ENCODE data around the gene ZNF516.

ZNF516 gene

DNA sequence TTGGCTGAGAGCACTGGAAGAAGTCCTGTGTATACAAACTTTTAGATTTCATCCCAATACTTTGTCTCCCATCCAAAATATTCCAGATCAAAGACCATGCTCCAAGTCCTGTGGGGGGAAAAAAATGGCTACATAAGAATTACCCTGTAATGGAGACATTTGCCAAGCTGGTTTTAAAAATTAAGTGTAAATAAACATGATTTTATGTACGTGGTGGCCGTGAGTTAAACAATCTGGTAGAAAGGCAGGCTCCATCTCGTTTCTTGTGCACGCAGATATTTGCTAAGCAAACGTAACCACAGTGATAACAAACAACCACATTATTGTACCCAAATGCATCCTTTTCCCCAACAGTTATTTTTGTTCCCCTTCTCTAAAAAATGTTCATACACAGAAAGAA, 176.4 kb downstream of the ZNF516 start:
- no peak for ATAC-seq
- no peak for TF ChIP-seq ZNF565 (CRISPR knock-in tag; conservative IDR thresholded peaks at IDR 0.05; ENCODE audit: low read depth)
- TF ChIP-seq ESRRG (CRISPR knock-in tag; IDR thresholded peaks at IDR 0.05) = no peak
- TF ChIP-seq BACH2 (CRISPR knock-in tag; IDR thresholded peaks at IDR 0.05; ENCODE audit: borderline replicate concordance) = no peak
- TF ChIP-seq OSR1 (CRISPR knock-in tag; IDR thresholded peaks at IDR 0.05) = no peak
- no peak for TF ChIP-seq CSDC2 (CRISPR knock-in tag; IDR thresholded peaks at IDR 0.05)
- TF ChIP-seq, protein P1, sequence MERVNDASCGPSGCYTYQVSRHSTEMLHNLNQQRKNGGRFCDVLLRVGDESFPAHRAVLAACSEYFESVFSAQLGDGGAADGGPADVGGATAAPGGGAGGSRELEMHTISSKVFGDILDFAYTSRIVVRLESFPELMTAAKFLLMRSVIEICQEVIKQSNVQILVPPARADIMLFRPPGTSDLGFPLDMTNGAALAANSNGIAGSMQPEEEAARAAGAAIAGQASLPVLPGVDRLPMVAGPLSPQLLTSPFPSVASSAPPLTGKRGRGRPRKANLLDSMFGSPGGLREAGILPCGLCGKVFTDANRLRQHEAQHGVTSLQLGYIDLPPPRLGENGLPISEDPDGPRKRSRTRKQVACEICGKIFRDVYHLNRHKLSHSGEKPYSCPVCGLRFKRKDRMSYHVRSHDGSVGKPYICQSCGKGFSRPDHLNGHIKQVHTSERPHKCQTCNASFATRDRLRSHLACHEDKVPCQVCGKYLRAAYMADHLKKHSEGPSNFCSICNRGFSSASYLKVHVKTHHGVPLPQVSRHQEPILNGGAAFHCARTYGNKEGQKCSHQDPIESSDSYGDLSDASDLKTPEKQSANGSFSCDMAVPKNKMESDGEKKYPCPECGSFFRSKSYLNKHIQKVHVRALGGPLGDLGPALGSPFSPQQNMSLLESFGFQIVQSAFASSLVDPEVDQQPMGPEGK (CRISPR knock-in tag; IDR thresholded peaks at IDR 0.05; ENCODE audit: borderline replicate concordance) = no peak
- TF ChIP-seq GLIS3 (CRISPR knock-in tag; IDR thresholded peaks at IDR 0.05) = no peak
- no peak for TF ChIP-seq ISL1 (CRISPR knock-in tag; IDR thresholded peaks at IDR 0.05)

DNA sequence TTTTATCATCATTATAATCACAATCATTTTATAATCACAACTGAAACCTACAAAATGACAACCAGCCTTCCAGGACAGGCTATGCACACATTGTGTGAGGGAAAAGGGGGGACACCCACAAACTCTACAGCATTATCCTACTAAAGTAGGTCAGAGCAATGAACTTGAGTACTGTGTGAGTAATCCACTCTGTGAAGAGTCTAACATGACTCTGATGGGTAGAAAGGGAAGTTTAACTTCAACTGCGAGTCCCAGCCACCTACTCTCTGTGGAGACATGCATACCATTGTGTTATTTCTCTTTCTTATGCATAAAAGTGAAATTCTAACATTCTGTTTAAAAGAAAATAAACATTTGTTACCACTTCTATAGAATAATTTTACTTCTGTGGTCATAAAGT, 177.9 kb downstream of the ZNF516 start:
- ATAC-seq = no peak
- TF ChIP-seq OSR1 (CRISPR knock-in tag; IDR thresholded peaks at IDR 0.05) (no peak), BACH2 (CRISPR knock-in tag; IDR thresholded peaks at IDR 0.05; ENCODE audit: borderline replicate concordance) (no peak), ARNTL (CRISPR knock-in tag; IDR thresholded peaks at IDR 0.05; ENCODE audit: borderline replicate concordance, low read depth) (no peak), ZNF8 (CRISPR knock-in tag; IDR thresholded peaks at IDR 0.05) (no peak), ZFP30 (CRISPR knock-in tag; IDR thresholded peaks at IDR 0.05) (no peak), PPARA (CRISPR knock-in tag; IDR thresholded peaks at IDR 0.05; ENCODE audit: borderline replicate concordance) (no peak), ZC3H10 (CRISPR knock-in tag; IDR thresholded peaks at IDR 0.05) (no peak), ESRRG (CRISPR knock-in tag; IDR thresholded peaks at IDR 0.05) (no peak), CSDC2 (CRISPR knock-in tag; IDR thresholded peaks at IDR 0.05) (no peak), TCF4 (CRISPR knock-in tag; IDR thresholded peaks at IDR 0.05; ENCODE audit: borderline replicate concordance) (no peak), RARB (CRISPR knock-in tag; IDR thresholded peaks at IDR 0.05) (no peak)
- TF ChIP-seq, protein P1 (CRISPR knock-in tag; IDR thresholded peaks at IDR 0.05; ENCODE audit: borderline replicate concordance) = no peak
- TF ChIP-seq, protein P2, sequence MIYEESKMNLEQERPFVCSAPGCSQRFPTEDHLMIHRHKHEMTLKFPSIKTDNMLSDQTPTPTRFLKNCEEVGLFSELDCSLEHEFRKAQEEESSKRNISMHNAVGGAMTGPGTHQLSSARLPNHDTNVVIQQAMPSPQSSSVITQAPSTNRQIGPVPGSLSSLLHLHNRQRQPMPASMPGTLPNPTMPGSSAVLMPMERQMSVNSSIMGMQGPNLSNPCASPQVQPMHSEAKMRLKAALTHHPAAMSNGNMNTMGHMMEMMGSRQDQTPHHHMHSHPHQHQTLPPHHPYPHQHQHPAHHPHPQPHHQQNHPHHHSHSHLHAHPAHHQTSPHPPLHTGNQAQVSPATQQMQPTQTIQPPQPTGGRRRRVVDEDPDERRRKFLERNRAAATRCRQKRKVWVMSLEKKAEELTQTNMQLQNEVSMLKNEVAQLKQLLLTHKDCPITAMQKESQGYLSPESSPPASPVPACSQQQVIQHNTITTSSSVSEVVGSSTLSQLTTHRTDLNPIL (CRISPR knock-in tag; IDR thresholded peaks at IDR 0.05; ENCODE audit: low read depth) = no peak

DNA sequence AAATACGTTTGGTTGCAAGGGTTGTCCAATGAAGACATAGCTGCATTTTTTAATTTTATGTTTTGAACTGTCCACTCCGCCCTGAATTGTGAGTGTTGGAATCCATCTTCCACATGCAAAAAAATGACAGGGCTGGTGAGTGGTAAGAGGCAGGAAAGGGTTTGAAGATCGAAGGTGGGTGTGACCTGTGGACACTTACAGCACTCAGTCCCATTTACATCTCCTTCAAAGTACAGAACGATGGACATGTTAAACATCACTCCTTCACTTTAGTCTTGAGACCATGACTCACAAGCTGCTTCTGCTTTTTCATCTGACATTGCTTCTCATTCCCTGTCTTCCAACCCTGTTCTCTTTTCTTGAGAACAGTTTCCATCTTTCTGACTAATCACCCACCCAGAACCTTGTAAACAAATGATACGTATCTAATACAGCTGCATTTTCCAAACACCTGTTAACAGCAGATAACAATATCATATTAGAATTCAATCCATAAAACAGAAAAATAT, 179.3 kb downstream of the ZNF516 start:
- ATAC-seq = no peak
- no peak for TF ChIP-seq CSDC2 (CRISPR knock-in tag; IDR thresholded peaks at IDR 0.05)
- no peak for TF ChIP-seq SNAI2 (CRISPR knock-in tag; IDR thresholded peaks at IDR 0.05)
- no peak for TF ChIP-seq RARB (CRISPR knock-in tag; IDR thresholded peaks at IDR 0.05)
- no peak for TF ChIP-seq TOX (CRISPR knock-in tag; IDR thresholded peaks at IDR 0.05; ENCODE audit: borderline replicate concordance)
- no peak for TF ChIP-seq ZNF70 (CRISPR knock-in tag; IDR thresholded peaks at IDR 0.05)
- no peak for TF ChIP-seq ZNF565 (CRISPR knock-in tag; conservative IDR thresholded peaks at IDR 0.05; ENCODE audit: low read depth)
- TF ChIP-seq ARNTL (CRISPR knock-in tag; IDR thresholded peaks at IDR 0.05; ENCODE audit: borderline replicate concordance, low read depth) = no peak
- TF ChIP-seq ISL1 (CRISPR knock-in tag; IDR thresholded peaks at IDR 0.05) = no peak
- TF ChIP-seq, protein P3, sequence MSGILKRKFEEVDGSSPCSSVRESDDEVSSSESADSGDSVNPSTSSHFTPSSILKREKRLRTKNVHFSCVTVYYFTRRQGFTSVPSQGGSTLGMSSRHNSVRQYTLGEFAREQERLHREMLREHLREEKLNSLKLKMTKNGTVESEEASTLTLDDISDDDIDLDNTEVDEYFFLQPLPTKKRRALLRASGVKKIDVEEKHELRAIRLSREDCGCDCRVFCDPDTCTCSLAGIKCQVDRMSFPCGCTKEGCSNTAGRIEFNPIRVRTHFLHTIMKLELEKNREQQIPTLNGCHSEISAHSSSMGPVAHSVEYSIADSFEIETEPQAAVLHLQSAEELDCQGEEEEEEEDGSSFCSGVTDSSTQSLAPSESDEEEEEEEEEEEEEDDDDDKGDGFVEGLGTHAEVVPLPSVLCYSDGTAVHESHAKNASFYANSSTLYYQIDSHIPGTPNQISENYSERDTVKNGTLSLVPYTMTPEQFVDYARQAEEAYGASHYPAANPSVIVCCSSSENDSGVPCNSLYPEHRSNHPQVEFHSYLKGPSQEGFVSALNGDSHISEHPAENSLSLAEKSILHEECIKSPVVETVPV (CRISPR knock-in tag; IDR thresholded peaks at IDR 0.05) = no peak
- TF ChIP-seq, protein P1 (CRISPR knock-in tag; IDR thresholded peaks at IDR 0.05; ENCODE audit: borderline replicate concordance) = no peak
- no peak for TF ChIP-seq TCF4 (CRISPR knock-in tag; IDR thresholded peaks at IDR 0.05; ENCODE audit: borderline replicate concordance)
- TF ChIP-seq BACH2 (CRISPR knock-in tag; IDR thresholded peaks at IDR 0.05; ENCODE audit: borderline replicate concordance) = no peak
- TF ChIP-seq ESRRG (CRISPR knock-in tag; IDR thresholded peaks at IDR 0.05) = no peak
- no peak for TF ChIP-seq ZFP3 (CRISPR knock-in tag; IDR thresholded peaks at IDR 0.05)
- no peak for TF ChIP-seq ZFP30 (CRISPR knock-in tag; IDR thresholded peaks at IDR 0.05)
- TF ChIP-seq, protein P4, sequence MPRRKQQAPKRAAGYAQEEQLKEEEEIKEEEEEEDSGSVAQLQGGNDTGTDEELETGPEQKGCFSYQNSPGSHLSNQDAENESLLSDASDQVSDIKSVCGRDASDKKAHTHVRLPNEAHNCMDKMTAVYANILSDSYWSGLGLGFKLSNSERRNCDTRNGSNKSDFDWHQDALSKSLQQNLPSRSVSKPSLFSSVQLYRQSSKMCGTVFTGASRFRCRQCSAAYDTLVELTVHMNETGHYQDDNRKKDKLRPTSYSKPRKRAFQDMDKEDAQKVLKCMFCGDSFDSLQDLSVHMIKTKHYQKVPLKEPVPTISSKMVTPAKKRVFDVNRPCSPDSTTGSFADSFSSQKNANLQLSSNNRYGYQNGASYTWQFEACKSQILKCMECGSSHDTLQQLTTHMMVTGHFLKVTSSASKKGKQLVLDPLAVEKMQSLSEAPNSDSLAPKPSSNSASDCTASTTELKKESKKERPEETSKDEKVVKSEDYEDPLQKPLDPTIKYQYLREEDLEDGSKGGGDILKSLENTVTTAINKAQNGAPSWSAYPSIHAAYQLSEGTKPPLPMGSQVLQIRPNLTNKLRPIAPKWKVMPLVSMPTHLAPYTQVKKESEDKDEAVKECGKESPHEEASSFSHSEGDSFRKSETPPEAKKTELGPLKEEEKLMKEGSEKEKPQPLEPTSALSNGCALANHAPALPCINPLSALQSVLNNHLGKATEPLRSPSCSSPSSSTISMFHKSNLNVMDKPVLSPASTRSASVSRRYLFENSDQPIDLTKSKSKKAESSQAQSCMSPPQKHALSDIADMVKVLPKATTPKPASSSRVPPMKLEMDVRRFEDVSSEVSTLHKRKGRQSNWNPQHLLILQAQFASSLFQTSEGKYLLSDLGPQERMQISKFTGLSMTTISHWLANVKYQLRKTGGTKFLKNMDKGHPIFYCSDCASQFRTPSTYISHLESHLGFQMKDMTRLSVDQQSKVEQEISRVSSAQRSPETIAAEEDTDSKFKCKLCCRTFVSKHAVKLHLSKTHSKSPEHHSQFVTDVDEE (CRISPR knock-in tag; IDR thresholded peaks at IDR 0.05) = no peak
- TF ChIP-seq OSR1 (CRISPR knock-in tag; IDR thresholded peaks at IDR 0.05) = no peak
- TF ChIP-seq, protein P5, sequence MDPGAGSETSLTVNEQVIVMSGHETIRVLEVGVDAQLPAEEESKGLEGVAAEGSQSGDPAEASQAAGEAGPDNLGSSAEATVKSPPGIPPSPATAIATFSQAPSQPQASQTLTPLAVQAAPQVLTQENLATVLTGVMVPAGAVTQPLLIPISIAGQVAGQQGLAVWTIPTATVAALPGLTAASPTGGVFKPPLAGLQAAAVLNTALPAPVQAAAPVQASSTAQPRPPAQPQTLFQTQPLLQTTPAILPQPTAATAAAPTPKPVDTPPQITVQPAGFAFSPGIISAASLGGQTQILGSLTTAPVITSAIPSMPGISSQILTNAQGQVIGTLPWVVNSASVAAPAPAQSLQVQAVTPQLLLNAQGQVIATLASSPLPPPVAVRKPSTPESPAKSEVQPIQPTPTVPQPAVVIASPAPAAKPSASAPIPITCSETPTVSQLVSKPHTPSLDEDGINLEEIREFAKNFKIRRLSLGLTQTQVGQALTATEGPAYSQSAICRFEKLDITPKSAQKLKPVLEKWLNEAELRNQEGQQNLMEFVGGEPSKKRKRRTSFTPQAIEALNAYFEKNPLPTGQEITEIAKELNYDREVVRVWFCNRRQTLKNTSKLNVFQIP (CRISPR knock-in tag; IDR thresholded peaks at IDR 0.05; ENCODE audit: borderline replicate concordance, low read depth) = no peak
